H9 (cell line): Measurements from ENCODE around the gene CADPS2. TPM values are rescaled to one million over a fixed set of nuclear protein-coding genes. Genes with fewer than 3 reads are reported as not detected.

Experiments used
- DNase-seq: peaks from one replicate; pipeline ENCODE4 v3.0.0-alpha.2; 2017
- H2AFZ ChIP-seq: one replicate; pipeline ENCODE4 v1.6.1; 2013; ENCODE audit warnings: mild to moderate bottlenecking, low read length, control low read depth, moderate library complexity
- H2AK5ac ChIP-seq: 2 replicates; pipeline ENCODE4 v1.6.1; 2013; ENCODE audit warnings: low read length, control low read depth, mixed read lengths; ENCODE audit not compliant: insufficient read length
- H2BK120ac ChIP-seq: one replicate; pipeline ENCODE4 v1.6.1; 2013; ENCODE audit warnings: low read depth, mild to moderate bottlenecking, low read length, control low read depth, inconsistent platforms; ENCODE audit not compliant: poor library complexity, severe bottlenecking
- H2BK12ac ChIP-seq: 2 replicates; pipeline ENCODE4 v1.6.1; 2013; ENCODE audit warnings: low read length, control low read depth, mixed read lengths, low read depth; ENCODE audit not compliant: insufficient read length
- H2BK15ac ChIP-seq: 2 replicates; pipeline ENCODE4 v1.6.1; 2013; ENCODE audit warnings: low read depth, low read length, control low read depth
- H2BK20ac ChIP-seq: one replicate; pipeline ENCODE4 v1.6.1; 2013; ENCODE audit warnings: low read depth, mild to moderate bottlenecking, low read length, control low read depth, inconsistent platforms; ENCODE audit not compliant: poor library complexity, severe bottlenecking
- H2BK5ac ChIP-seq: 2 replicates; pipeline ENCODE4 v1.6.1; 2013; ENCODE audit warnings: low read length, control low read depth, mixed read lengths; ENCODE audit not compliant: insufficient read length
- H3K14ac ChIP-seq: 2 replicates; pipeline ENCODE4 v1.6.1; 2013; ENCODE audit warnings: low read length, control low read depth; ENCODE audit not compliant: insufficient read depth
- H3K18ac ChIP-seq: 2 replicates; pipeline ENCODE4 v1.6.1; 2013; ENCODE audit warnings: low read depth, mild to moderate bottlenecking, mixed read lengths, low read length, control low read depth; ENCODE audit not compliant: insufficient read length
- H3K23ac ChIP-seq: 2 replicates; pipeline ENCODE4 v1.6.1; 2013; ENCODE audit warnings: low read length, control low read depth, mixed read lengths, low read depth; ENCODE audit not compliant: insufficient read length
- H3K23me2 ChIP-seq: 2 replicates; pipeline ENCODE4 v1.6.1; 2013; ENCODE audit warnings: low read depth, mild to moderate bottlenecking, mixed read lengths, low read length, control low read depth; ENCODE audit not compliant: insufficient read length, poor library complexity, severe bottlenecking
- H3K27ac ChIP-seq: 2 replicates; pipeline ENCODE4 v1.5.1; 2013; ENCODE audit warnings: low read length, control low read depth, mixed read lengths, low read depth; ENCODE audit not compliant: insufficient read length
- H3K27me3 ChIP-seq: 2 replicates; pipeline ENCODE4 v1.6.1; 2013; ENCODE audit warnings: low read length, control low read depth, inconsistent platforms; ENCODE audit not compliant: insufficient read depth
- H3K4ac ChIP-seq: 2 replicates; pipeline ENCODE4 v1.6.1; 2013; ENCODE audit warnings: low read depth, mild to moderate bottlenecking, control low read depth, inconsistent platforms, low read length, moderate library complexity
- H3K4me1 ChIP-seq: 2 replicates; pipeline ENCODE4 v1.6.1; 2013; ENCODE audit warnings: low read length, control low read depth, inconsistent platforms; ENCODE audit not compliant: insufficient read depth
- H3K4me2 ChIP-seq: 2 replicates; pipeline ENCODE4 v1.6.1; 2013; ENCODE audit warnings: low read length, control low read depth, mixed read lengths; ENCODE audit not compliant: insufficient read length, insufficient read depth
- H3K56ac ChIP-seq: 2 replicates; pipeline ENCODE4 v1.6.1; 2013; ENCODE audit warnings: low read depth, mild to moderate bottlenecking, mixed read lengths, low read length, control low read depth; ENCODE audit not compliant: insufficient read length
- H3K79me1 ChIP-seq: 2 replicates; pipeline ENCODE4 v1.6.1; 2013; ENCODE audit warnings: low read depth, mild to moderate bottlenecking, moderate library complexity, low read length, control low read depth, inconsistent platforms; ENCODE audit not compliant: insufficient read depth, poor library complexity, severe bottlenecking
- H3K79me2 ChIP-seq: 2 replicates; pipeline ENCODE4 v1.6.1; 2013; ENCODE audit warnings: low read length, control low read depth, inconsistent platforms; ENCODE audit not compliant: insufficient read depth
- H3K9ac ChIP-seq: 2 replicates; pipeline ENCODE4 v1.6.1; 2013; ENCODE audit warnings: low read length, control low read depth, mixed read lengths; ENCODE audit not compliant: insufficient read length; ENCODE audit errors: extremely low read depth
- H3K9me3 ChIP-seq: one replicate; pipeline ENCODE4 v1.6.1; 2013; ENCODE audit warnings: low read depth, low read length, inconsistent platforms; ENCODE audit not compliant: control insufficient read depth
- H3T11ph ChIP-seq: one replicate; pipeline ENCODE4 v1.6.1; 2013; ENCODE audit warnings: mild to moderate bottlenecking, low read length, control low read depth, inconsistent platforms
- H4K20me1 ChIP-seq: one replicate; pipeline ENCODE4 v1.6.1; 2013; ENCODE audit not compliant: control insufficient read depth, insufficient read length, insufficient read depth
- H4K5ac ChIP-seq: 2 replicates; pipeline ENCODE4 v1.6.1; 2013; ENCODE audit warnings: low read depth, mild to moderate bottlenecking, mixed read lengths, low read length, control low read depth; ENCODE audit not compliant: insufficient read length
- H4K8ac ChIP-seq: replicated peaks from 2 replicates; pipeline ENCODE4 v1.6.1; 2013; ENCODE audit warnings: low read length, control low read depth, mixed read lengths, low read depth; ENCODE audit not compliant: insufficient read length
- H4K91ac ChIP-seq: 2 replicates; pipeline ENCODE4 v1.6.1; 2013; ENCODE audit warnings: low read depth, mild to moderate bottlenecking, moderate library complexity, mixed read lengths, low read length, control low read depth; ENCODE audit not compliant: insufficient read length
- H3K27ac Mint-ChIP-seq, 3 experiments: 2 replicates in 2 of 3; 3 replicates in 1 of 3; pipeline ENCODE4 v1.8.0; 2020 to 2021; ENCODE audit warnings: mixed read lengths in 3 of 3, mild to moderate bottlenecking in 1 of 3, moderate library complexity in 1 of 3
- H3K27me3 Mint-ChIP-seq: 2 replicates; pipeline ENCODE4 v1.8.0; 2021; ENCODE audit warnings: low read depth, mild to moderate bottlenecking, moderate library complexity, mixed read lengths
- H3K36me3 Mint-ChIP-seq, 3 experiments: 2 replicates in 2 of 3; 3 replicates in 1 of 3; pipeline ENCODE4 v1.8.0; 2020 to 2021; ENCODE audit warnings: low read depth in 3 of 3, mixed read lengths in 3 of 3; ENCODE audit not compliant: insufficient read depth in 1 of 3
- H3K4me1 Mint-ChIP-seq, 2 experiments: 2 replicates each; pipeline ENCODE4 v1.8.0; 2020; ENCODE audit warnings: mixed read lengths in 2 of 2
- H3K4me3 Mint-ChIP-seq, 2 experiments: 2 replicates in 1 of 2; 3 replicates in 1 of 2; pipeline ENCODE4 v1.8.0; 2020 to 2021; ENCODE audit warnings: mild to moderate bottlenecking in 2 of 2, mixed read lengths in 2 of 2, moderate library complexity in 1 of 2
- H3K9me3 Mint-ChIP-seq, 2 experiments: 2 replicates in 1 of 2; 3 replicates in 1 of 2; pipeline ENCODE4 v1.8.0; 2020; ENCODE audit warnings: mild to moderate bottlenecking in 2 of 2, mixed read lengths in 2 of 2, moderate library complexity in 1 of 2
- WGBS: extraction: QIAGEN DNeasy Blood & Tissue Kit; methylation state at CpG from one replicate; pipeline ENCODE4 v1.1.7; 2013; ENCODE audit warnings: missing lambda C conversion rate, low lambda C conversion rate, mixed read lengths; ENCODE audit not compliant: insufficient read length; ENCODE audit errors: extremely low coverage; 5-methylcytosine and 5-hydroxymethylcytosine counted together
- total RNA-seq: library from RNA; stranded (reverse); gene quantifications from 2 replicates; pipeline ENCODE4 v1.2.1, GENCODE V29; 2021
- TF ChIP-seq, protein P1 (sequence below): fragments of 200-600 bp; sonication (generic); conservative IDR thresholded peaks from 3 replicates; pipeline ENCODE4 v1.8.0; 2021; ENCODE audit warnings: antibody characterized with exemption, mild to moderate bottlenecking

The CADPS2 gene
- total RNA-seq, 1 experiment from 2014 or later: 7.1 TPM

DNA sequence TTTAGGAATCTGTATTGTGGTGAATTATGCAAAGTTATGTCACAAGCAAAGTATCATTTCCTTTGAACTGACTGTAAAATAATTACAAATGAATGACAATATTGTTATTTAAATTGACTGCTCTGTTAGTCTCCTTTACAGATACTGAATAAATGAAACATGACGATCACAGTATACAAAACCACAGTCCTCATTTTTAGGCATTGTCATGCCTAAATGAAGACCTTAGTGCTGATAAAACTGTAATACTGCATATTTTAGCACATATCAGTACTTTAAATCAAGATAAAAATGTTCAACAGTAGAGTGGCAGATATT is 542.0 kb downstream of the CADPS2 start:
- H3K9me3 Mint-ChIP-seq: no peaks in the 10 kb centered on the region

More for the DNA sequence above, 542.0 kb downstream of the CADPS2 start:
- Histone ChIP-seq H3K79me2 (no peaks in the 10 kb centered on the region), H2AFZ (no peak overlapping the region), H3K9me3 (no peaks in the 10 kb centered on the region), H3K4ac (no peak overlapping the region), H3K18ac (no peak overlapping the region), H2BK15ac (no peak overlapping the region), H3K23me2 (no peaks in the 10 kb centered on the region), H2BK12ac (no peak overlapping the region), H2BK120ac (no peak overlapping the region), H2BK5ac (no peak overlapping the region), H2BK20ac (no peak overlapping the region), H3K9ac (no peak overlapping the region), H3T11ph (no peak overlapping the region), H3K23ac (no peak overlapping the region), H3K56ac (no peak overlapping the region), H3K27me3 (no peaks in the 10 kb centered on the region), H2AK5ac (no peak overlapping the region), H3K79me1 (no peaks in the 10 kb centered on the region), H4K8ac (no peak overlapping the region), H4K5ac (no peak overlapping the region), H3K4me1 (no peaks in the 10 kb centered on the region; the same call in 1 of the 2 replicates), H4K91ac (no peak overlapping the region), H3K4me2 (no peak overlapping the region), H3K14ac (no peak overlapping the region), H4K20me1 (no peaks in the 10 kb centered on the region), H3K27ac (no peak overlapping the region)
- no CpG with 5 or more reads among the region's 1 CpG for WGBS
- no peaks in the 10 kb centered on the region for H3K36me3 Mint-ChIP-seq
- H3K4me3 Mint-ChIP-seq: no peak overlapping the region; a peak in 1 of 5 replicates
- TF ChIP-seq, protein P1, sequence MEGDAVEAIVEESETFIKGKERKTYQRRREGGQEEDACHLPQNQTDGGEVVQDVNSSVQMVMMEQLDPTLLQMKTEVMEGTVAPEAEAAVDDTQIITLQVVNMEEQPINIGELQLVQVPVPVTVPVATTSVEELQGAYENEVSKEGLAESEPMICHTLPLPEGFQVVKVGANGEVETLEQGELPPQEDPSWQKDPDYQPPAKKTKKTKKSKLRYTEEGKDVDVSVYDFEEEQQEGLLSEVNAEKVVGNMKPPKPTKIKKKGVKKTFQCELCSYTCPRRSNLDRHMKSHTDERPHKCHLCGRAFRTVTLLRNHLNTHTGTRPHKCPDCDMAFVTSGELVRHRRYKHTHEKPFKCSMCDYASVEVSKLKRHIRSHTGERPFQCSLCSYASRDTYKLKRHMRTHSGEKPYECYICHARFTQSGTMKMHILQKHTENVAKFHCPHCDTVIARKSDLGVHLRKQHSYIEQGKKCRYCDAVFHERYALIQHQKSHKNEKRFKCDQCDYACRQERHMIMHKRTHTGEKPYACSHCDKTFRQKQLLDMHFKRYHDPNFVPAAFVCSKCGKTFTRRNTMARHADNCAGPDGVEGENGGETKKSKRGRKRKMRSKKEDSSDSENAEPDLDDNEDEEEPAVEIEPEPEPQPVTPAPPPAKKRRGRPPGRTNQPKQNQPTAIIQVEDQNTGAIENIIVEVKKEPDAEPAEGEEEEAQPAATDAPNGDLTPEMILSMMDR: no peak
- no peak for DNase-seq
- H3K27me3 Mint-ChIP-seq: no peaks in the 10 kb centered on the region
- peaks cover 25 to 29% of the 10 kb centered on the region in 2 experiments for H3K4me1 Mint-ChIP-seq
- no peak overlapping the region for H3K27ac Mint-ChIP-seq
